ENCODE measurements around the gene KCNK18. TPM values are rescaled to one million over a fixed set of nuclear protein-coding genes. Genes with fewer than 3 reads are reported as not detected.

KCNK18 gene
- total and polyA plus RNA-seq, 2 donors (not counting 3 experiments of a cell fraction or from before 2014, with no cell fraction given): not detected

- POLR2A ChIA-PET: no interaction called here
- Histone ChIP-seq H3K27me3 (ENCODE audit: control insufficient read depth in 2 of 2, insufficient read depth in 2 of 2, low read length in 2 of 2) (peaks cover 0 to 4% of the 10 kb centered on the region in 2 experiments), H3K4me1 (ENCODE audit: control insufficient read depth, extremely low read depth, insufficient read depth, low read length) (no peaks in the 10 kb centered on the region), H3K27ac (ENCODE audit: insufficient read depth, low read depth, low read length) (no peak overlapping the region), H3K9ac (replicated peaks; ENCODE audit: extremely low read depth, insufficient read depth, low read length) (no peak overlapping the region), H3K4me2 (ENCODE audit: insufficient read depth, low read length) (no peak overlapping the region), H3K36me3 (ENCODE audit: control insufficient read depth in 2 of 2, extremely low read depth in 1 of 2, insufficient read depth in 2 of 2, low read length in 2 of 2) (no peaks in the 10 kb centered on the region), H2AFZ (ENCODE audit: low read depth, low read length) (no peak overlapping the region), H3K9me3 (replicated peaks; ENCODE audit: control insufficient read depth, insufficient read depth, low read length) (no peaks in the 10 kb centered on the region), H3K9me1 (replicated peaks; ENCODE audit: control insufficient read depth, extremely low read depth, insufficient read depth, low read length) (no peaks in the 10 kb centered on the region), H3K79me2 (ENCODE audit: control insufficient read depth, insufficient read depth, low read length) (no peaks in the 10 kb centered on the region), H4K20me1 (replicated peaks; ENCODE audit: control insufficient read depth, extremely low read depth, insufficient read depth, low read length) (no peaks in the 10 kb centered on the region), H3K4me3 (replicated peaks in 1 of 3; ENCODE audit: insufficient read depth in 1 of 3, low read depth in 1 of 3, low read length in 3 of 3) (no peak overlapping the region)
- dilution Hi-C loops (cut with MboI; ENCODE audit: extremely low pct_ligation_motif_present, low sequenced_read_pairs): no loop called here
- CTCF ChIA-PET: interaction anchor here (1.2 kb wide), 1 partner anchor 43 kb away, joined by 5 read pairs; no protein-coding TSS in a partner anchor
- intact Hi-C loops (cut with micrococcal nuclease): no loop called here
- FAIRE-seq: no peak
- no TSS peak for BruUV-seq (replicated peaks)
- TF ChIP-seq POLR2AphosphoS5 (IDR thresholded peaks at IDR 0.05; ENCODE audit: insufficient read depth, low read depth, low read length) (no peak), POLR2A (IDR thresholded peaks at IDR 0.05; ENCODE audit: low read depth, low read length) (no peak), GATA2 (IDR thresholded peaks at IDR 0.05; ENCODE audit: insufficient read depth, insufficient read length, low read depth, low read length) (no peak)
- DNase-seq (ENCODE audit: low read depth, low spot score): no peak
These were observed 62.0 kb downstream of the KCNK18 start for GRCh38 chr10:117259279-117259678.

Small RNA genes lying within 50 kb of the gene (microRNA-seq; reads per million reads assigned to microRNA genes)
- not detected for gene MIR3663 (ENCODE audit: borderline number of aligned reads, borderline replicate concordance)

Small RNA genes lying within 50 kb of the gene (small RNA-seq; reads per million reads assigned to genes)
- not detected for gene MIR3663 (ENCODE audit: insufficient read depth, insufficient read length, low read depth, low replicate concordance)

Other genes with a start within 250 kb of the KCNK18 start
- gene SHTN1, start 192.3 kb upstream of the KCNK18 start, total RNA-seq: 29.7 and 36.5 TPM in 2 replicates
- 4.0 and 4.8 TPM in 2 replicates for gene SHTN1, start 192.3 kb upstream of the KCNK18 start, polyA plus RNA-seq
- gene VAX1, start 59.2 kb upstream of the KCNK18 start, total RNA-seq: not detected in 2 replicates
- gene VAX1, start 59.2 kb upstream of the KCNK18 start, polyA plus RNA-seq: not detected in 2 replicates
- gene SLC18A2, start 43.6 kb downstream of the KCNK18 start, total RNA-seq: not detected in 2 replicates
- gene SLC18A2, start 43.6 kb downstream of the KCNK18 start, polyA plus RNA-seq: not detected in 2 replicates
- 21.9 and 22.6 TPM in 2 replicates for gene PDZD8, start 178.0 kb downstream of the KCNK18 start, total RNA-seq
- 3.8 and 5.9 TPM in 2 replicates for gene PDZD8, start 178.0 kb downstream of the KCNK18 start, polyA plus RNA-seq